ENCODE measurements around the gene USP24.

DNA sequence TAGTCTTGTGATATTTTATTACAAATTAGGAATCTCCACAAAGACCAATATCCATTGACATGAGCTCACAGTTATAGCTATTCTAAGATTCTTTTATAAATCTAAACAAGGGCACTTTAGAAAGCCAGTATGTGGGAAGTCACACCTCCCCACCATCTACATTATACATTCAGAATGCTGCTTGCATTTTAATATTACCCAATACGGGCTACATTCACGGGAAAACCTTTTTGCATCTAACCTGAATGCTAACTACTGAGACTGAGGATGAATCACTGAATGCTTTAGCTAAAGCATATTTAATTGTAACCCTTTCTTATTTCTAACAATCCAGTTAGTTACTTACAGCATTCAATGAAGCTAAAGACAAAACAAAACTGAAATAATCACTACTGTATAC is 122.7 kb downstream of the USP24 start:
- TF ChIP-seq POLR2AphosphoS5 (IDR thresholded peaks at IDR 0.05; ENCODE audit: borderline replicate concordance, low read depth, low read length): no peak
- no peak for TF ChIP-seq EZH2 (IDR thresholded peaks at IDR 0.05)
- TF ChIP-seq FOXP2 (optimal IDR thresholded peaks at IDR 0.05; ENCODE audit: control extremely low read depth, extremely low read length, insufficient read depth): no peak

Measured in SK-N-MC (cell line).